Liver (tissue), 9 donors: ENCODE results near the gene CATSPERE. TPM values are rescaled to one million over a fixed set of nuclear protein-coding genes. Genes with fewer than 3 reads are reported as not detected.

ENCODE experiments used
- DNase-seq: peaks from one replicate; pipeline ENCODE4 v3.0.0-alpha.2; 2017; ENCODE audit warnings: low spot score
- H3K27ac ChIP-seq, 2 donors: one replicate each; pipeline ENCODE4 v1.7.0; 2013; ENCODE audit warnings: inconsistent platforms in 2 of 2, low read length in 2 of 2, control low read depth in 1 of 2, low read depth in 1 of 2, mild to moderate bottlenecking in 1 of 2
- H3K27me3 ChIP-seq, 4 donors: one replicate each; pipeline versions ENCODE4 v1.6.1 to v1.7.0; 2013; ENCODE audit warnings: low read length in 3 of 4, inconsistent platforms in 1 of 4, mild to moderate bottlenecking in 1 of 4, moderate library complexity in 1 of 4; ENCODE audit not compliant: control insufficient read depth in 4 of 4, insufficient read depth in 4 of 4
- H3K36me3 ChIP-seq, 4 donors: one replicate each; pipeline versions ENCODE4 v1.6.1 to v1.7.0; 2013; ENCODE audit warnings: low read length in 3 of 4, mild to moderate bottlenecking in 3 of 4, low read depth in 1 of 4, moderate library complexity in 1 of 4; ENCODE audit not compliant: control insufficient read depth in 4 of 4, insufficient read depth in 3 of 4
- H3K4me1 ChIP-seq, 4 donors: one replicate each; pipeline versions ENCODE4 v1.6.1 to v1.7.0; 2013; ENCODE audit warnings: low read length in 3 of 4, mild to moderate bottlenecking in 3 of 4, moderate library complexity in 1 of 4; ENCODE audit not compliant: control insufficient read depth in 4 of 4, insufficient read depth in 4 of 4
- H3K4me3 ChIP-seq, 3 donors: one replicate each; pipeline versions ENCODE4 v1.6.1 to v1.7.0; 2013; ENCODE audit warnings: low read length in 3 of 3, control low read depth in 1 of 3, low read depth in 1 of 3, mild to moderate bottlenecking in 1 of 3
- H3K9ac ChIP-seq, 2 donors: one replicate each; pipeline ENCODE4 v1.7.0; 2013; ENCODE audit warnings: low read length in 2 of 2, mild to moderate bottlenecking in 2 of 2, moderate library complexity in 2 of 2, control low read depth in 1 of 2, low read depth in 1 of 2
- H3K9me3 ChIP-seq, 4 donors: one replicate each; pipeline versions ENCODE4 v1.6.1 to v1.7.0; 2013; ENCODE audit warnings: low read length in 3 of 4; ENCODE audit not compliant: control insufficient read depth in 4 of 4
- EGR1 ChIP-seq, 2 donors: IDR thresholded peaks; 2 replicates each; pipeline ENCODE4 v1.6.1; 2016 to 2018; ENCODE audit warnings: antibody characterized with exemption in 2 of 2, low read depth in 2 of 2
- FOXA1 ChIP-seq: IDR thresholded peaks from 2 replicates; pipeline ENCODE4 v1.6.1; 2016; ENCODE audit warnings: antibody characterized with exemption
- FOXA2 ChIP-seq: IDR thresholded peaks from 2 replicates; pipeline ENCODE4 v1.6.1; 2016; ENCODE audit warnings: antibody characterized with exemption
- GABPA ChIP-seq, 2 donors: IDR thresholded peaks in 1 of 2; conservative IDR thresholded peaks in 1 of 2; 2 replicates each; pipeline ENCODE4 v1.6.1; 2016; ENCODE audit warnings: antibody characterized with exemption in 2 of 2, mild to moderate bottlenecking in 1 of 2, moderate library complexity in 1 of 2
- HNF4A ChIP-seq, 2 donors: conservative IDR thresholded peaks; 2 replicates each; pipeline ENCODE4 v1.6.1; 2016; ENCODE audit warnings: antibody characterized with exemption in 2 of 2, mild to moderate bottlenecking in 2 of 2
- HNF4G ChIP-seq: IDR thresholded peaks from 2 replicates; pipeline ENCODE4 v1.6.1; 2016; ENCODE audit warnings: antibody characterized with exemption
- JUND ChIP-seq, 2 donors: IDR thresholded peaks; 2 replicates each; pipeline ENCODE4 v1.6.1; 2016; ENCODE audit warnings: antibody characterized with exemption in 2 of 2
- NR2F2 ChIP-seq: IDR thresholded peaks from 2 replicates; pipeline ENCODE4 v1.6.1; 2016; ENCODE audit warnings: antibody characterized with exemption
- RAD21 ChIP-seq, 2 donors: IDR thresholded peaks; 2 replicates each; pipeline ENCODE4 v1.6.1; 2016; ENCODE audit warnings: antibody characterized with exemption in 2 of 2, mild to moderate bottlenecking in 2 of 2
- RXRA ChIP-seq, 2 donors: IDR thresholded peaks; 2 replicates each; pipeline ENCODE4 v1.6.1; 2017 to 2018; ENCODE audit warnings: antibody characterized with exemption in 2 of 2, mild to moderate bottlenecking in 1 of 2
- SP1 ChIP-seq: IDR thresholded peaks from 2 replicates; pipeline ENCODE4 v1.6.1; 2018; ENCODE audit warnings: antibody characterized with exemption, mild to moderate bottlenecking
- TAF1 ChIP-seq: conservative IDR thresholded peaks from 2 replicates; pipeline ENCODE4 v1.6.1; 2016; ENCODE audit warnings: antibody characterized with exemption, mild to moderate bottlenecking
- YY1 ChIP-seq: IDR thresholded peaks from 2 replicates; pipeline ENCODE4 v1.6.1; 2016; ENCODE audit warnings: antibody characterized with exemption, mild to moderate bottlenecking
- WGBS: extraction: QIAGEN DNeasy Blood & Tissue Kit; methylation state at CpG from one replicate; pipeline ENCODE4 v1.1.7; 2013; 5-methylcytosine and 5-hydroxymethylcytosine counted together
- polyA plus RNA-seq, 2 donors: library from polyadenylated mRNA; stranded (reverse) in 1 of 2; unstranded in 1 of 2; fragments of 200-250 nt in 1 of 2; fragments of >200 nt in 1 of 2; fragmentation: Nextera tagmentation in 1 of 2; extraction: Ambion mirVana in 1 of 2; gene quantifications; one replicate each; pipeline versions ENCODE4 v1.2.1 to v1.2.3, GENCODE V29; 2013 to 2015
- total RNA-seq, 2 donors: library from RNA; depleted of rRNA; stranded (reverse); fragments of >200 nt; gene quantifications; one replicate each; pipeline ENCODE4 v1.2.3, GENCODE V29; 2014
- TF ChIP-seq, protein P1 (sequence below): fragments of 150-350 bp; IDR thresholded peaks from 2 replicates; pipeline ENCODE4 v1.5.1; 2017; ENCODE audit warnings: improper control_type of control experiment, low read depth, low read length; ENCODE audit not compliant: missing input control
- TF ChIP-seq, protein P2 (sequence below): IDR thresholded peaks from 2 replicates; pipeline ENCODE4 v1.6.1; 2016; ENCODE audit warnings: antibody characterized with exemption
- TF ChIP-seq, protein P3 (sequence below): IDR thresholded peaks from 2 replicates; pipeline ENCODE4 v1.6.1; 2016; ENCODE audit warnings: antibody characterized with exemption
- TF ChIP-seq, protein P4 (sequence below): IDR thresholded peaks from 2 replicates; pipeline ENCODE4 v1.6.1; 2016; ENCODE audit warnings: antibody characterized with exemption
- TF ChIP-seq, protein P5 (sequence below): IDR thresholded peaks from 2 replicates; pipeline ENCODE4 v1.6.1; 2016; ENCODE audit warnings: antibody characterized with exemption, mild to moderate bottlenecking
- donor health status: healthy.
- donor health status: healthy.
- donor health status: healthy.
- donor health status: healthy.
- donor health status: healthy.

The CATSPERE gene
- total and polyA plus RNA-seq, 4 donors, result 0.15 to 0.79 (median 0.53) TPM

DNA sequence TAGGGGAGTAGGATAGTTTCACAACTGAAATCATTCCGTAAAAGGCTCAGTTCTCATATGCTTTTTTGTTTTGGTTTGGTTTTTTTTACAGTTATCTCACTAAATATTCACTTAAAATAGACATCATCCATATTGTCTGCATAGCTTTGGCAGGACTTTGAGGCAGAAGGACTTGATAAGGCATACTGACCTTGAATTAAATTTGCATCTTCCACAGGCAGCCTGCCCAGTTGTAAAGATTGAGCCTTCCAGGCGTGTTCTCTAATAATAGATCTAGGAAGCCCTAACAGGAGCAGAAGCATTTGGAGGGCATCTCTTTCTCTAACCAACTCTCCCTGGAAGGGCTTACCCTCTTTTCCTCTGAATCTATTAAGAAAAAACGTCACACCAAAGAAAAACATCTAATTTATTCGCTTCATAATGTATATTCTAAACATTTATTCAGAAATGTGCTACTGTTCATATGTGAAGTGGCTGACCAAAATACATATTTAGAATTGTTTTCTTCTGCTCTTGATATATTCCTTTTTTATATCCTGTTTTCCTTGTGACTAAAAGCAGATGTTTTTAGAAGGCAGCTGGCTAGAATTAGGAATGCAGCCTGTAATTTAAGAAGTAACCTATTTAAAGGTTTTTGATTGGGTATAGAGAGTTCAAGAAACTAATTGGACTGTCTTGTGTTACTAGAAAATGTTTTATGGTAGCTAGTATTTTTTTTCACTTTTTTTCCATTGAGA is 212.0 kb downstream of the CATSPERE start:
- Histone ChIP-seq H3K27ac (no peak overlapping the region), H3K4me3 (no peak overlapping the region), H3K36me3 (peaks cover 0 to 2% (median 0%) of the 10 kb centered on the region in 4 donors), H3K9ac (no peak overlapping the region), H3K27me3 (no peaks in the 10 kb centered on the region), H3K4me1 (no peaks in the 10 kb centered on the region), H3K9me3 (no peaks in the 10 kb centered on the region)
- TF ChIP-seq HNF4G, result no peak
- TF ChIP-seq, protein P1, sequence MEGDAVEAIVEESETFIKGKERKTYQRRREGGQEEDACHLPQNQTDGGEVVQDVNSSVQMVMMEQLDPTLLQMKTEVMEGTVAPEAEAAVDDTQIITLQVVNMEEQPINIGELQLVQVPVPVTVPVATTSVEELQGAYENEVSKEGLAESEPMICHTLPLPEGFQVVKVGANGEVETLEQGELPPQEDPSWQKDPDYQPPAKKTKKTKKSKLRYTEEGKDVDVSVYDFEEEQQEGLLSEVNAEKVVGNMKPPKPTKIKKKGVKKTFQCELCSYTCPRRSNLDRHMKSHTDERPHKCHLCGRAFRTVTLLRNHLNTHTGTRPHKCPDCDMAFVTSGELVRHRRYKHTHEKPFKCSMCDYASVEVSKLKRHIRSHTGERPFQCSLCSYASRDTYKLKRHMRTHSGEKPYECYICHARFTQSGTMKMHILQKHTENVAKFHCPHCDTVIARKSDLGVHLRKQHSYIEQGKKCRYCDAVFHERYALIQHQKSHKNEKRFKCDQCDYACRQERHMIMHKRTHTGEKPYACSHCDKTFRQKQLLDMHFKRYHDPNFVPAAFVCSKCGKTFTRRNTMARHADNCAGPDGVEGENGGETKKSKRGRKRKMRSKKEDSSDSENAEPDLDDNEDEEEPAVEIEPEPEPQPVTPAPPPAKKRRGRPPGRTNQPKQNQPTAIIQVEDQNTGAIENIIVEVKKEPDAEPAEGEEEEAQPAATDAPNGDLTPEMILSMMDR, result no peak
- TF ChIP-seq FOXA1, result no peak
- no peak for TF ChIP-seq JUND (IDR thresholded peaks at IDR 0.05)
- no peak for TF ChIP-seq NR2F2
- TF ChIP-seq FOXA2, result no peak
- WGBS, result 61% methylated on average over 4 of the region's 4 CpGs
- DNase-seq, result no peak

DNA sequence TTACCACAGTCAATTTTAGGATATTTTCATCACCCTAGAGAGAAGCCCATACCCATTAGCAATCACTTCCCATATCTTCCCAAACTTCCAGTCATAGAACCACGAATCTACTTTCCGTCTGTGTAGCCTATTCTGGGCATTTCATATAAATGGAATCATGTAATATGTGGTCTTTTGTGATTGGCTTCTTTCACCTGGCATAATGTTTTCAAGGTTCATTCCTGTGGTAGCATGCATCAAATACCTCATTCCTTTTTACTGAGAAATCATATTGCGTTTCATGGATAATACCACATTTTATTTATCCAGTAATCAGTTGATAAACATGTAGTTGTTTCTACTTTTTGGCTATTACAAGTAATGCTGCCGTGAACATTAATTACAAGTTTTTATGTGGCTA is 213.4 kb downstream of the CATSPERE start:
- no peak for DNase-seq
- no peak overlapping the region for H3K4me3 ChIP-seq
- no peaks in the 10 kb centered on the region for H3K36me3 ChIP-seq
- no peak overlapping the region for H3K9ac ChIP-seq
- TF ChIP-seq FOXA1, result no peak
- TF ChIP-seq, protein P1, result no peak
- no peak for TF ChIP-seq GABPA (IDR thresholded peaks at IDR 0.05 in 1 of 2, conservative IDR thresholded peaks at IDR 0.05 in 1 of 2)
- TF ChIP-seq, protein P2, sequence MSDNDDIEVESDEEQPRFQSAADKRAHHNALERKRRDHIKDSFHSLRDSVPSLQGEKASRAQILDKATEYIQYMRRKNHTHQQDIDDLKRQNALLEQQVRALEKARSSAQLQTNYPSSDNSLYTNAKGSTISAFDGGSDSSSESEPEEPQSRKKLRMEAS, result no peak
- no peak for TF ChIP-seq SP1
- TF ChIP-seq HNF4G, result no peak
- TF ChIP-seq, protein P3, sequence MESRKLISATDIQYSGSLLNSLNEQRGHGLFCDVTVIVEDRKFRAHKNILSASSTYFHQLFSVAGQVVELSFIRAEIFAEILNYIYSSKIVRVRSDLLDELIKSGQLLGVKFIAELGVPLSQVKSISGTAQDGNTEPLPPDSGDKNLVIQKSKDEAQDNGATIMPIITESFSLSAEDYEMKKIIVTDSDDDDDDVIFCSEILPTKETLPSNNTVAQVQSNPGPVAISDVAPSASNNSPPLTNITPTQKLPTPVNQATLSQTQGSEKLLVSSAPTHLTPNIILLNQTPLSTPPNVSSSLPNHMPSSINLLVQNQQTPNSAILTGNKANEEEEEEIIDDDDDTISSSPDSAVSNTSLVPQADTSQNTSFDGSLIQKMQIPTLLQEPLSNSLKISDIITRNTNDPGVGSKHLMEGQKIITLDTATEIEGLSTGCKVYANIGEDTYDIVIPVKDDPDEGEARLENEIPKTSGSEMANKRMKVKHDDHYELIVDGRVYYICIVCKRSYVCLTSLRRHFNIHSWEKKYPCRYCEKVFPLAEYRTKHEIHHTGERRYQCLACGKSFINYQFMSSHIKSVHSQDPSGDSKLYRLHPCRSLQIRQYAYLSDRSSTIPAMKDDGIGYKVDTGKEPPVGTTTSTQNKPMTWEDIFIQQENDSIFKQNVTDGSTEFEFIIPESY, result no peak
- no peak for TF ChIP-seq YY1
- no peak for TF ChIP-seq JUND (IDR thresholded peaks at IDR 0.05)
- no peak for TF ChIP-seq RAD21 (IDR thresholded peaks at IDR 0.05)
- no peak for TF ChIP-seq NR2F2
- TF ChIP-seq FOXA2, result no peak
- TF ChIP-seq, protein P4, sequence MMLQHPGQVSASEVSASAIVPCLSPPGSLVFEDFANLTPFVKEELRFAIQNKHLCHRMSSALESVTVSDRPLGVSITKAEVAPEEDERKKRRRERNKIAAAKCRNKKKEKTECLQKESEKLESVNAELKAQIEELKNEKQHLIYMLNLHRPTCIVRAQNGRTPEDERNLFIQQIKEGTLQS, result no peak
- TF ChIP-seq, protein P5, sequence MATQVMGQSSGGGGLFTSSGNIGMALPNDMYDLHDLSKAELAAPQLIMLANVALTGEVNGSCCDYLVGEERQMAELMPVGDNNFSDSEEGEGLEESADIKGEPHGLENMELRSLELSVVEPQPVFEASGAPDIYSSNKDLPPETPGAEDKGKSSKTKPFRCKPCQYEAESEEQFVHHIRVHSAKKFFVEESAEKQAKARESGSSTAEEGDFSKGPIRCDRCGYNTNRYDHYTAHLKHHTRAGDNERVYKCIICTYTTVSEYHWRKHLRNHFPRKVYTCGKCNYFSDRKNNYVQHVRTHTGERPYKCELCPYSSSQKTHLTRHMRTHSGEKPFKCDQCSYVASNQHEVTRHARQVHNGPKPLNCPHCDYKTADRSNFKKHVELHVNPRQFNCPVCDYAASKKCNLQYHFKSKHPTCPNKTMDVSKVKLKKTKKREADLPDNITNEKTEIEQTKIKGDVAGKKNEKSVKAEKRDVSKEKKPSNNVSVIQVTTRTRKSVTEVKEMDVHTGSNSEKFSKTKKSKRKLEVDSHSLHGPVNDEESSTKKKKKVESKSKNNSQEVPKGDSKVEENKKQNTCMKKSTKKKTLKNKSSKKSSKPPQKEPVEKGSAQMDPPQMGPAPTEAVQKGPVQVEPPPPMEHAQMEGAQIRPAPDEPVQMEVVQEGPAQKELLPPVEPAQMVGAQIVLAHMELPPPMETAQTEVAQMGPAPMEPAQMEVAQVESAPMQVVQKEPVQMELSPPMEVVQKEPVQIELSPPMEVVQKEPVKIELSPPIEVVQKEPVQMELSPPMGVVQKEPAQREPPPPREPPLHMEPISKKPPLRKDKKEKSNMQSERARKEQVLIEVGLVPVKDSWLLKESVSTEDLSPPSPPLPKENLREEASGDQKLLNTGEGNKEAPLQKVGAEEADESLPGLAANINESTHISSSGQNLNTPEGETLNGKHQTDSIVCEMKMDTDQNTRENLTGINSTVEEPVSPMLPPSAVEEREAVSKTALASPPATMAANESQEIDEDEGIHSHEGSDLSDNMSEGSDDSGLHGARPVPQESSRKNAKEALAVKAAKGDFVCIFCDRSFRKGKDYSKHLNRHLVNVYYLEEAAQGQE, result no peak
- no peak for TF ChIP-seq RXRA (IDR thresholded peaks at IDR 0.05)
- TF ChIP-seq HNF4A (conservative IDR thresholded peaks at IDR 0.05), result no peak
- TF ChIP-seq TAF1, result no peak
- TF ChIP-seq EGR1 (IDR thresholded peaks at IDR 0.05; ENCODE audit: low read depth in 2 of 2), result no peak
- no peak overlapping the region for H3K27ac ChIP-seq
- WGBS, result 72% methylated on average over 4 of the region's 4 CpGs
- no peaks in the 10 kb centered on the region for H3K4me1 ChIP-seq
- no peaks in the 10 kb centered on the region for H3K27me3 ChIP-seq
- H3K9me3 ChIP-seq, result no peaks in the 10 kb centered on the region
